Measurements from ENCODE around the gene TMPRSS13.

- TF ChIP-seq, protein P1, sequence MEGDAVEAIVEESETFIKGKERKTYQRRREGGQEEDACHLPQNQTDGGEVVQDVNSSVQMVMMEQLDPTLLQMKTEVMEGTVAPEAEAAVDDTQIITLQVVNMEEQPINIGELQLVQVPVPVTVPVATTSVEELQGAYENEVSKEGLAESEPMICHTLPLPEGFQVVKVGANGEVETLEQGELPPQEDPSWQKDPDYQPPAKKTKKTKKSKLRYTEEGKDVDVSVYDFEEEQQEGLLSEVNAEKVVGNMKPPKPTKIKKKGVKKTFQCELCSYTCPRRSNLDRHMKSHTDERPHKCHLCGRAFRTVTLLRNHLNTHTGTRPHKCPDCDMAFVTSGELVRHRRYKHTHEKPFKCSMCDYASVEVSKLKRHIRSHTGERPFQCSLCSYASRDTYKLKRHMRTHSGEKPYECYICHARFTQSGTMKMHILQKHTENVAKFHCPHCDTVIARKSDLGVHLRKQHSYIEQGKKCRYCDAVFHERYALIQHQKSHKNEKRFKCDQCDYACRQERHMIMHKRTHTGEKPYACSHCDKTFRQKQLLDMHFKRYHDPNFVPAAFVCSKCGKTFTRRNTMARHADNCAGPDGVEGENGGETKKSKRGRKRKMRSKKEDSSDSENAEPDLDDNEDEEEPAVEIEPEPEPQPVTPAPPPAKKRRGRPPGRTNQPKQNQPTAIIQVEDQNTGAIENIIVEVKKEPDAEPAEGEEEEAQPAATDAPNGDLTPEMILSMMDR (IDR thresholded peaks at IDR 0.05): no peak
- TF ChIP-seq POLR2A (IDR thresholded peaks at IDR 0.05): no peak
These were observed 50.8 kb downstream of the TMPRSS13 start for GRCh38 chr11:117878314-117878938.
